ENCODE measurements around the gene CLIC5.
A peak's percentile ranks its signal among the peaks of the same experiment; 100 is the strongest.

Gene CLIC5

GRCh38 chr6:45895569-45895968 lies 120.1 kb downstream of the CLIC5 start:
- no peaks in the 10 kb centered on the region for H3K9me3 Mint-ChIP-seq
- H3K4me1 Mint-ChIP-seq (ENCODE audit: low read depth in 2 of 2): peaks cover 6 to 18% of the 10 kb centered on the region in 2 donors
- ATAC-seq (replicated peaks): peak; percentile 99
- peak in 1 of 3 experiments; percentile 7 for DNase-seq
- peaks cover 3% of the 10 kb centered on the region for H3K36me3 Mint-ChIP-seq (ENCODE audit: insufficient read depth)
- no peaks in the 10 kb centered on the region for H3K27me3 Mint-ChIP-seq
- peak overlapping the region in 1 of 2 donors; percentile 21 for H3K4me3 Mint-ChIP-seq
- H3K27ac Mint-ChIP-seq: peak overlapping the region in 1 of 2 donors; percentile 7

- ATAC-seq (replicated peaks) (no peak), DNase-seq (no peak)
- H3K36me3 Mint-ChIP-seq (ENCODE audit: insufficient read depth): peaks cover 3% of the 10 kb centered on the region
- H3K27me3 Mint-ChIP-seq: no peaks in the 10 kb centered on the region
- no peak overlapping the region for H3K4me3 Mint-ChIP-seq
- H3K27ac Mint-ChIP-seq: no peak overlapping the region
- no peaks in the 10 kb centered on the region for H3K9me3 Mint-ChIP-seq
- peaks cover 6 to 16% of the 10 kb centered on the region in 2 donors for H3K4me1 Mint-ChIP-seq (ENCODE audit: low read depth in 2 of 2)
Observed at GRCh38 chr6:45892696-45893245, 122.9 kb downstream of the CLIC5 start.

GRCh38 chr6:45892196-45892595 lies 123.5 kb downstream of the CLIC5 start:
- no peak for DNase-seq
- no peak overlapping the region for H3K4me3 Mint-ChIP-seq
- H3K4me1 Mint-ChIP-seq (ENCODE audit: low read depth in 2 of 2): peaks cover 6 to 16% of the 10 kb centered on the region in 2 donors
- H3K36me3 Mint-ChIP-seq (ENCODE audit: insufficient read depth): peaks cover 3% of the 10 kb centered on the region
- no peak overlapping the region for H3K27ac Mint-ChIP-seq
- H3K27me3 Mint-ChIP-seq: peaks cover 0 to 5% of the 10 kb centered on the region in 2 donors
- H3K9me3 Mint-ChIP-seq: no peaks in the 10 kb centered on the region
- ATAC-seq (replicated peaks): no peak

GRCh38 chr6:45886776-45887175 lies 128.9 kb downstream of the CLIC5 start:
- Mint-ChIP-seq H3K27me3 (peaks cover 8 to 22% of the 10 kb centered on the region in 2 donors), H3K4me1 (ENCODE audit: low read depth in 2 of 2) (no peaks in the 10 kb centered on the region), H3K4me3 (no peak overlapping the region), H3K36me3 (ENCODE audit: insufficient read depth) (peaks cover 3% of the 10 kb centered on the region), H3K9me3 (no peaks in the 10 kb centered on the region), H3K27ac (no peak overlapping the region)
- no peak for ATAC-seq (replicated peaks)
- DNase-seq: no peak

GRCh38 chr6:45884336-45884735 lies 131.3 kb downstream of the CLIC5 start:
- no peaks in the 10 kb centered on the region for H3K9me3 Mint-ChIP-seq
- H3K4me1 Mint-ChIP-seq (ENCODE audit: low read depth in 2 of 2): peaks cover 0 to 2% of the 10 kb centered on the region in 2 donors
- peaks cover 3% of the 10 kb centered on the region for H3K36me3 Mint-ChIP-seq (ENCODE audit: insufficient read depth)

GRCh38 chr6:45882671-45883070 lies 133.0 kb downstream of the CLIC5 start:
- ATAC-seq (replicated peaks): no peak
- no peak overlapping the region for H3K27ac Mint-ChIP-seq
- peaks cover 3% of the 10 kb centered on the region for H3K36me3 Mint-ChIP-seq (ENCODE audit: insufficient read depth)
- peaks cover 0 to 2% of the 10 kb centered on the region in 2 donors for H3K4me1 Mint-ChIP-seq (ENCODE audit: low read depth in 2 of 2)
- DNase-seq: no peak
- H3K9me3 Mint-ChIP-seq: no peaks in the 10 kb centered on the region
- no peak overlapping the region for H3K4me3 Mint-ChIP-seq
- peaks cover 8 to 33% of the 10 kb centered on the region in 2 donors for H3K27me3 Mint-ChIP-seq

More at GRCh38 chr6:45884336-45884735, 131.3 kb downstream of the CLIC5 start:
- Mint-ChIP-seq H3K27ac (no peak overlapping the region), H3K27me3 (peaks cover 8 to 33% of the 10 kb centered on the region in 2 donors), H3K4me3 (no peak overlapping the region)
- no peak for ATAC-seq (replicated peaks)
- DNase-seq: no peak

GRCh38 chr6:45881705-45882467 lies 133.8 kb downstream of the CLIC5 start:
- Mint-ChIP-seq H3K36me3 (ENCODE audit: insufficient read depth) (peaks cover 3% of the 10 kb centered on the region), H3K27ac (no peak overlapping the region), H3K9me3 (no peaks in the 10 kb centered on the region), H3K27me3 (peaks cover 0 to 33% of the 10 kb centered on the region in 2 donors), H3K4me1 (ENCODE audit: low read depth in 2 of 2) (peaks cover 0 to 2% of the 10 kb centered on the region in 2 donors), H3K4me3 (no peak overlapping the region)
- DNase-seq (no peak), ATAC-seq (replicated peaks) (no peak)

- no peaks in the 10 kb centered on the region for H3K9me3 Mint-ChIP-seq
- no peak for ATAC-seq (replicated peaks)
Observed at GRCh38 chr6:45880676-45881075, 135.0 kb downstream of the CLIC5 start.

GRCh38 chr6:45880159-45880558 lies 135.5 kb downstream of the CLIC5 start:
- peaks cover 3% of the 10 kb centered on the region for H3K36me3 Mint-ChIP-seq (ENCODE audit: insufficient read depth)
- no peak for DNase-seq
- H3K4me1 Mint-ChIP-seq (ENCODE audit: low read depth in 2 of 2): peaks cover 0 to 2% of the 10 kb centered on the region in 2 donors
- no peak overlapping the region for H3K27ac Mint-ChIP-seq
- no peaks in the 10 kb centered on the region for H3K9me3 Mint-ChIP-seq
- no peak overlapping the region for H3K4me3 Mint-ChIP-seq
- peaks cover 0 to 33% of the 10 kb centered on the region in 2 donors for H3K27me3 Mint-ChIP-seq
- ATAC-seq (replicated peaks): no peak

More at GRCh38 chr6:45880676-45881075, 135.0 kb downstream of the CLIC5 start:
- no peak overlapping the region for H3K27ac Mint-ChIP-seq
- peaks cover 0 to 33% of the 10 kb centered on the region in 2 donors for H3K27me3 Mint-ChIP-seq
- H3K36me3 Mint-ChIP-seq (ENCODE audit: insufficient read depth): peaks cover 3% of the 10 kb centered on the region
- DNase-seq: no peak
- no peak overlapping the region for H3K4me3 Mint-ChIP-seq
- peaks cover 0 to 2% of the 10 kb centered on the region in 2 donors for H3K4me1 Mint-ChIP-seq (ENCODE audit: low read depth in 2 of 2)

- Mint-ChIP-seq H3K4me1 (ENCODE audit: low read depth in 2 of 2) (peaks cover 0 to 2% of the 10 kb centered on the region in 2 donors), H3K27me3 (peaks cover 0 to 27% of the 10 kb centered on the region in 2 donors), H3K9me3 (no peaks in the 10 kb centered on the region), H3K27ac (no peak overlapping the region), H3K36me3 (ENCODE audit: insufficient read depth) (no peaks in the 10 kb centered on the region), H3K4me3 (no peak overlapping the region)
- DNase-seq (no peak), ATAC-seq (replicated peaks) (no peak)
Observed at GRCh38 chr6:45877970-45878590, 137.6 kb downstream of the CLIC5 start.

GRCh38 chr6:45872827-45873365 lies 142.8 kb downstream of the CLIC5 start:
- Mint-ChIP-seq H3K27me3 (peaks cover 12 to 34% of the 10 kb centered on the region in 2 donors), H3K27ac (no peak overlapping the region), H3K36me3 (ENCODE audit: insufficient read depth) (no peaks in the 10 kb centered on the region), H3K4me1 (ENCODE audit: low read depth in 2 of 2) (no peaks in the 10 kb centered on the region), H3K4me3 (no peak overlapping the region), H3K9me3 (no peaks in the 10 kb centered on the region)
- ATAC-seq (replicated peaks): no peak
- no peak for DNase-seq

- H3K9me3 Mint-ChIP-seq: no peaks in the 10 kb centered on the region
- H3K27ac Mint-ChIP-seq: no peak overlapping the region
- ATAC-seq (replicated peaks) (no peak), DNase-seq (no peak)
- H3K4me1 Mint-ChIP-seq (ENCODE audit: low read depth in 2 of 2): no peaks in the 10 kb centered on the region
- H3K36me3 Mint-ChIP-seq (ENCODE audit: insufficient read depth): no peaks in the 10 kb centered on the region
- H3K4me3 Mint-ChIP-seq: no peak overlapping the region
- peaks cover 27 to 51% of the 10 kb centered on the region in 2 donors for H3K27me3 Mint-ChIP-seq
Observed at GRCh38 chr6:45870531-45870930, 145.1 kb downstream of the CLIC5 start.

- Mint-ChIP-seq H3K27ac (no peak overlapping the region), H3K27me3 (peaks cover 29 to 46% of the 10 kb centered on the region in 2 donors), H3K36me3 (ENCODE audit: insufficient read depth) (no peaks in the 10 kb centered on the region), H3K4me1 (ENCODE audit: low read depth in 2 of 2) (no peaks in the 10 kb centered on the region), H3K9me3 (no peaks in the 10 kb centered on the region), H3K4me3 (no peak overlapping the region)
- DNase-seq: no peak
- ATAC-seq (replicated peaks): no peak
Observed at GRCh38 chr6:45864651-45865050, 151.0 kb downstream of the CLIC5 start.
